Naive thymus-derived CD4-positive, alpha-beta T cell (primary cell): ENCODE results near the gene KCNN3. TPM values are rescaled to one million over a fixed set of nuclear protein-coding genes. Genes with fewer than 3 reads are reported as not detected.

Experiments used
- ATAC-seq: fragments of 150-1000 bp; cut with Tn5 transposase; 2 replicates; pipeline ENCODE4 v1.10.0; 2021; ENCODE audit warnings: mild to moderate bottlenecking, moderate library complexity
- CTCF ChIA-PET: fragments of 350-600 bp; sonication (Branson Sonifier 250); formaldehyde crosslinking; loops from one replicate; lab custom pipeline; 2021; ENCODE audit warnings: antibody characterized with exemption; lab: Charles Lee
- POLR2A ChIA-PET: fragments of 350-600 bp; sonication (Branson Sonifier 250); formaldehyde crosslinking; loops from one replicate; lab custom pipeline; 2021; ENCODE audit warnings: antibody characterized with exemption, inconsistent platforms; lab: Charles Lee
- DNase-seq, 9 donors: peaks; one replicate each; pipeline versions ENCODE4 v3.0.0 to v3.0.0-alpha.2; 2020 to 2022; ENCODE audit warnings: mixed read lengths in 1 of 9
- H3K27ac ChIP-seq: one replicate; pipeline ENCODE4 v1.7.0; 2013; ENCODE audit warnings: mild to moderate bottlenecking, low read depth, low read length, moderate library complexity
- H3K27me3 ChIP-seq, 2 donors: one replicate each; pipeline ENCODE4 v1.7.0; 2013; ENCODE audit warnings: low read length in 2 of 2, mild to moderate bottlenecking in 2 of 2, moderate library complexity in 2 of 2; ENCODE audit not compliant: control insufficient read depth in 2 of 2, insufficient read depth in 2 of 2
- H3K36me3 ChIP-seq, 3 experiments: 1 replicate in 2 of 3; 2 replicates in 1 of 3; pipeline ENCODE4 v1.7.0; 2013; ENCODE audit warnings: low read length in 3 of 3, mild to moderate bottlenecking in 3 of 3, moderate library complexity in 1 of 3; ENCODE audit not compliant: insufficient read depth in 3 of 3, control insufficient read depth in 2 of 3
- H3K4me1 ChIP-seq, 2 donors: one replicate each; pipeline ENCODE4 v1.7.0; 2013; ENCODE audit warnings: low read length in 2 of 2, mild to moderate bottlenecking in 2 of 2, moderate library complexity in 1 of 2; ENCODE audit not compliant: control insufficient read depth in 2 of 2, insufficient read depth in 2 of 2
- H3K4me3 ChIP-seq: 2 replicates; pipeline ENCODE4 v1.7.0; 2013; ENCODE audit warnings: mild to moderate bottlenecking, low read length
- H3K9me3 ChIP-seq, 3 experiments: 1 replicate in 2 of 3; 2 replicates in 1 of 3; pipeline ENCODE4 v1.7.0; 2013; ENCODE audit warnings: low read length in 3 of 3; ENCODE audit not compliant: control insufficient read depth in 2 of 3
- H3K27ac Mint-ChIP-seq, 9 donors: one replicate each; pipeline ENCODE4 v1.8.0; 2020 to 2022; ENCODE audit warnings: mixed read lengths in 9 of 9, mild to moderate bottlenecking in 8 of 9, moderate library complexity in 5 of 9, inconsistent platforms in 2 of 9
- H3K27me3 Mint-ChIP-seq, 5 donors: one replicate each; pipeline ENCODE4 v1.8.0; 2021 to 2022; ENCODE audit warnings: mixed read lengths in 5 of 5, mild to moderate bottlenecking in 1 of 5
- H3K36me3 Mint-ChIP-seq, 5 donors: one replicate each; pipeline ENCODE4 v1.8.0; 2020 to 2022; ENCODE audit warnings: mixed read lengths in 5 of 5, mild to moderate bottlenecking in 3 of 5, inconsistent platforms in 1 of 5
- H3K4me1 Mint-ChIP-seq, 7 donors: one replicate each; pipeline ENCODE4 v1.8.0; 2020 to 2022; ENCODE audit warnings: mixed read lengths in 7 of 7, mild to moderate bottlenecking in 3 of 7, inconsistent platforms in 1 of 7
- H3K4me3 Mint-ChIP-seq, 10 donors: one replicate each; pipeline ENCODE4 v1.8.0; 2020 to 2022; ENCODE audit warnings: mild to moderate bottlenecking in 10 of 10, mixed read lengths in 10 of 10, moderate library complexity in 6 of 10, inconsistent platforms in 2 of 10
- H3K9me3 Mint-ChIP-seq, 11 donors: one replicate each; pipeline ENCODE4 v1.8.0; 2020 to 2022; ENCODE audit warnings: mixed read lengths in 11 of 11, mild to moderate bottlenecking in 4 of 11, inconsistent platforms in 1 of 11, moderate library complexity in 1 of 11
- intact Hi-C, 2 donors: fragments of 100-400 bp; cut with micrococcal nuclease; formaldehyde crosslinking; loops; one replicate each; pipeline ENCODE4 v1.15.1; 2023
- polyA plus RNA-seq, 2 donors: library from polyadenylated mRNA; unstranded; fragments of 300-500 nt; fragmentation: Illumina TruSeq; gene quantifications; one replicate each; pipeline ENCODE4 v1.2.3, GENCODE V29; 2021
- total RNA-seq, 6 experiments: library from RNA in 5 of 6; stranded (reverse) in 5 of 6; gene quantifications; 1 replicate in 5 of 6; 2 replicates in 1 of 6; pipeline ENCODE4 v1.2.3 and lab custom pipeline; 2021 to 2026

The KCNN3 gene
- total and polyA plus RNA-seq, 7 experiments from 2014 or later = 0.05 to 0.29 (median 0.15) TPM; not detected in 3

GRCh38 chr1:154765970-154766369, 104.1 kb downstream of the KCNN3 start:
- peaks cover 0 to 8% of the 10 kb centered on the region in 2 donors for H3K27me3 ChIP-seq
- Mint-ChIP-seq H3K9me3 (no peaks in the 10 kb centered on the region), H3K27me3 (peaks cover 0 to 18% (median 5%) of the 10 kb centered on the region in 5 donors), H3K27ac (peak overlapping the region in 1 of 9 donors; percentile 51), H3K4me1 (peaks cover 0 to 4% (median 2%) of the 10 kb centered on the region in 7 donors), H3K36me3 (no peaks in the 10 kb centered on the region), H3K4me3 (no peak overlapping the region)
- ChIA-PET POLR2A (no interaction called here), CTCF (interaction anchor here (1.0 to 1.4 kb wide), 2 partner anchors 20 to 25 kb away, joined by 3 read pairs; no protein-coding TSS in a partner anchor)
- no peak overlapping the region for H3K4me3 ChIP-seq
- DNase-seq = peak in 3 of 9 donors; percentile 29 to 41 (median 34)
- no peak overlapping the region for H3K27ac ChIP-seq
- no peaks in the 10 kb centered on the region for H3K9me3 ChIP-seq
- no peaks in the 10 kb centered on the region for H3K4me1 ChIP-seq
- peak; percentile 61 for ATAC-seq
- no peaks in the 10 kb centered on the region for H3K36me3 ChIP-seq
- intact Hi-C loops = loop anchor here in 1 of 2 donors (1.0 kb wide), 1 partner anchor 25 kb away; no protein-coding TSS in a partner anchor

- Histone ChIP-seq H3K9me3 (no peaks in the 10 kb centered on the region), H3K27ac (no peak overlapping the region), H3K27me3 (peaks cover 0 to 8% of the 10 kb centered on the region in 2 donors), H3K4me1 (peaks cover 0 to 5% of the 10 kb centered on the region in 2 donors), H3K36me3 (no peaks in the 10 kb centered on the region), H3K4me3 (no peak overlapping the region)
- Mint-ChIP-seq H3K27ac (no peak overlapping the region), H3K4me3 (no peak overlapping the region), H3K4me1 (peaks cover 3 to 10% (median 5%) of the 10 kb centered on the region in 7 donors), H3K27me3 (peaks cover 0 to 18% (median 5%) of the 10 kb centered on the region in 5 donors), H3K36me3 (no peaks in the 10 kb centered on the region), H3K9me3 (no peaks in the 10 kb centered on the region)
- intact Hi-C loops = loop anchor here (5.0 kb wide), 3 partner anchors 108 to 173 kb away; partner anchors contain the start of genes ADAR (in 1 of the 2), KCNN3 (in 1 of the 2) and PMVK (in 1 of the 2)
- ATAC-seq (no peak), DNase-seq (no peak)
- POLR2A ChIA-PET = no interaction called here
- CTCF ChIA-PET = interaction anchor here (1.8 kb wide), 1 partner anchor 27 kb away, joined by 9 read pairs; no protein-coding TSS in a partner anchor
Measured at GRCh38 chr1:154764773-154765172, 105.3 kb downstream of the KCNN3 start.

- ChIA-PET CTCF (interaction anchor here (1.8 kb wide), 1 partner anchor 27 kb away, joined by 9 read pairs; no protein-coding TSS in a partner anchor), POLR2A (no interaction called here)
- Mint-ChIP-seq H3K9me3 (no peaks in the 10 kb centered on the region), H3K27me3 (peaks cover 0 to 18% (median 5%) of the 10 kb centered on the region in 5 donors), H3K4me3 (no peak overlapping the region), H3K36me3 (no peaks in the 10 kb centered on the region), H3K4me1 (peaks cover 9 to 16% (median 11%) of the 10 kb centered on the region in 7 donors), H3K27ac (no peak overlapping the region)
- no peaks in the 10 kb centered on the region for H3K9me3 ChIP-seq
- DNase-seq (no peak), ATAC-seq (no peak)
- peaks cover 0 to 8% of the 10 kb centered on the region in 2 donors for H3K27me3 ChIP-seq
- H3K27ac ChIP-seq = no peak overlapping the region
- H3K4me3 ChIP-seq = no peak overlapping the region
- H3K36me3 ChIP-seq = no peaks in the 10 kb centered on the region
- intact Hi-C loops = loop anchor here (5.0 kb wide), 3 partner anchors 108 to 173 kb away; partner anchors contain the start of genes ADAR (in 1 of the 2), KCNN3 (in 1 of the 2) and PMVK (in 1 of the 2)
- H3K4me1 ChIP-seq = peaks cover 4 to 11% of the 10 kb centered on the region in 2 donors
Measured at GRCh38 chr1:154764181-154764580, 105.9 kb downstream of the KCNN3 start.

GRCh38 chr1:154760469-154760933, 109.6 kb downstream of the KCNN3 start:
- Histone ChIP-seq H3K9me3 (no peaks in the 10 kb centered on the region), H3K27me3 (peaks cover 0 to 8% of the 10 kb centered on the region in 2 donors), H3K36me3 (no peaks in the 10 kb centered on the region), H3K27ac (peak overlapping the region; percentile 59), H3K4me3 (peak overlapping the region; percentile 47), H3K4me1 (peaks cover 8 to 24% of the 10 kb centered on the region in 2 donors)
- Mint-ChIP-seq H3K9me3 (peaks cover 0 to 2% (median 0%) of the 10 kb centered on the region in 11 donors), H3K36me3 (no peaks in the 10 kb centered on the region), H3K4me3 (peak overlapping the region; percentile 29 to 79 (median 74)), H3K27ac (peak overlapping the region in 5 of 9 donors; percentile 62 to 97 (median 79)), H3K4me1 (peaks cover 24 to 47% (median 40%) of the 10 kb centered on the region in 7 donors), H3K27me3 (peaks cover 0 to 23% (median 5%) of the 10 kb centered on the region in 5 donors)
- CTCF ChIA-PET = interaction anchor here (0.5 to 4.5 kb wide), 23 partner anchors 9 to 500 kb away, joined by 3 to 27 read pairs (median 5); no protein-coding TSS in a partner anchor
- ATAC-seq (peak; percentile 98), DNase-seq (peak; percentile 73 to 91 (median 83))
- POLR2A ChIA-PET = interaction anchor here (0.6 to 2.0 kb wide), 10 partner anchors 9 to 241 kb away, joined by 3 to 7 read pairs (median 3); no protein-coding TSS in a partner anchor
- intact Hi-C loops = loop anchor here (1.0 to 5.0 kb wide), 9 partner anchors 12 to 281 kb away; partner anchors contain the start of genes ADAR (in 1 of the 2), KCNN3 (in 1 of the 2) and PMVK (in 1 of the 2)

GRCh38 chr1:154759793-154760192, 110.3 kb downstream of the KCNN3 start:
- Mint-ChIP-seq H3K4me3 (peak overlapping the region in 9 of 10 donors; percentile 72 to 79 (median 75)), H3K27me3 (peaks cover 0 to 21% (median 0%) of the 10 kb centered on the region in 5 donors), H3K27ac (peak overlapping the region in 8 of 9 donors; percentile 32 to 97 (median 80)), H3K9me3 (peaks cover 0 to 2% (median 0%) of the 10 kb centered on the region in 11 donors), H3K4me1 (peaks cover 25 to 54% (median 47%) of the 10 kb centered on the region in 7 donors), H3K36me3 (peaks cover 0 to 2% (median 0%) of the 10 kb centered on the region in 5 donors)
- no peak for DNase-seq
- no peak for ATAC-seq
- POLR2A ChIA-PET = interaction anchor here (0.6 to 2.0 kb wide), 5 partner anchors 9 to 241 kb away, joined by 3 to 7 read pairs (median 4); no protein-coding TSS in a partner anchor
- CTCF ChIA-PET = interaction anchor here (0.6 to 4.5 kb wide), 15 partner anchors 9 to 501 kb away, joined by 3 to 27 read pairs (median 7); no protein-coding TSS in a partner anchor
- no peak overlapping the region for H3K4me3 ChIP-seq
- intact Hi-C loops = loop anchor here (1.0 to 5.0 kb wide), 9 partner anchors 11 to 280 kb away; partner anchors contain the start of genes ADAR (in 1 of the 2), KCNN3 (in 1 of the 2) and PMVK (in 1 of the 2)
- H3K36me3 ChIP-seq = no peaks in the 10 kb centered on the region
- H3K27me3 ChIP-seq = peaks cover 0 to 8% of the 10 kb centered on the region in 2 donors
- no peak overlapping the region for H3K27ac ChIP-seq
- peaks cover 8 to 24% of the 10 kb centered on the region in 2 donors for H3K4me1 ChIP-seq
- H3K9me3 ChIP-seq = no peaks in the 10 kb centered on the region

- H3K4me3 ChIP-seq = no peak overlapping the region
- Mint-ChIP-seq H3K27me3 (peaks cover 0 to 21% (median 0%) of the 10 kb centered on the region in 5 donors), H3K4me3 (peak overlapping the region; percentile 66 to 78 (median 74)), H3K9me3 (peaks cover 0 to 2% (median 0%) of the 10 kb centered on the region in 11 donors), H3K4me1 (peaks cover 25 to 60% (median 48%) of the 10 kb centered on the region in 7 donors), H3K27ac (peak overlapping the region; percentile 32 to 97 (median 86)), H3K36me3 (peaks cover 0 to 2% (median 0%) of the 10 kb centered on the region in 5 donors)
- H3K36me3 ChIP-seq = no peaks in the 10 kb centered on the region
- ChIA-PET CTCF (interaction anchor here (1.9 to 4.5 kb wide), 4 partner anchors 9 to 199 kb away, joined by 8 to 27 read pairs (median 24); no protein-coding TSS in a partner anchor), POLR2A (interaction anchor here (2.0 kb wide), 1 partner anchor 11 kb away, joined by 7 read pairs; no protein-coding TSS in a partner anchor)
- H3K9me3 ChIP-seq = no peaks in the 10 kb centered on the region
- H3K27me3 ChIP-seq = peaks cover 0 to 8% of the 10 kb centered on the region in 2 donors
- intact Hi-C loops = no loop called here
- DNase-seq (peak in 8 of 9 donors; percentile 41 to 78 (median 62)), ATAC-seq (peak; percentile 44)
- peaks cover 8 to 24% of the 10 kb centered on the region in 2 donors for H3K4me1 ChIP-seq
- no peak overlapping the region for H3K27ac ChIP-seq
Measured at GRCh38 chr1:154759196-154759595, 110.9 kb downstream of the KCNN3 start.
